ENCODE measurements around the gene RTN4IP1.
A peak's percentile ranks its signal among the peaks of the same experiment; 100 is the strongest.

The RTN4IP1 gene

GRCh38 chr6:106540907-106541306 is 88.4 kb downstream of the RTN4IP1 start:
- no peak for DNase-seq

- DNase-seq = no peak
These were observed 88.9 kb downstream of the RTN4IP1 start for GRCh38 chr6:106540432-106540831.

- DNase-seq = no peak
These were observed 89.4 kb downstream of the RTN4IP1 start for GRCh38 chr6:106539936-106540335.

- DNase-seq = no peak
These were observed 91.2 kb downstream of the RTN4IP1 start for GRCh38 chr6:106538145-106538544.

- DNase-seq = no peak
These were observed 91.6 kb downstream of the RTN4IP1 start for GRCh38 chr6:106537662-106538061.

GRCh38 chr6:106536851-106537250 is 92.4 kb downstream of the RTN4IP1 start:
- peak; percentile 75 for DNase-seq

- DNase-seq = no peak
These were observed 92.9 kb downstream of the RTN4IP1 start for GRCh38 chr6:106536357-106536756.

- no peak for DNase-seq
These were observed 94.3 kb downstream of the RTN4IP1 start for GRCh38 chr6:106535012-106535411.

- peak; percentile 78 for DNase-seq
These were observed 94.7 kb downstream of the RTN4IP1 start for GRCh38 chr6:106534564-106534982.

- DNase-seq = no peak
These were observed 95.3 kb downstream of the RTN4IP1 start for GRCh38 chr6:106534004-106534403.

GRCh38 chr6:106533054-106533453 is 96.2 kb downstream of the RTN4IP1 start:
- no peak for DNase-seq

GRCh38 chr6:106530502-106530901 is 98.8 kb downstream of the RTN4IP1 start:
- no peak for DNase-seq

GRCh38 chr6:106530026-106530425 is 99.3 kb downstream of the RTN4IP1 start:
- no peak for DNase-seq

GRCh38 chr6:106529438-106529837 is 99.9 kb downstream of the RTN4IP1 start:
- no peak for DNase-seq

GRCh38 chr6:106528521-106528920 is 100.8 kb downstream of the RTN4IP1 start:
- DNase-seq = no peak

- no peak for DNase-seq
These were observed 101.3 kb downstream of the RTN4IP1 start for GRCh38 chr6:106527979-106528378.

GRCh38 chr6:106527117-106527516 is 102.2 kb downstream of the RTN4IP1 start:
- DNase-seq = no peak

- DNase-seq = no peak
These were observed 103.4 kb downstream of the RTN4IP1 start for GRCh38 chr6:106525882-106526275.

- peak; percentile 65 for DNase-seq
These were observed 104.0 kb downstream of the RTN4IP1 start for GRCh38 chr6:106525107-106525881.

GRCh38 chr6:106522562-106523250 is 106.6 kb downstream of the RTN4IP1 start:
- DNase-seq = no peak

Measured in activated CD4-positive, alpha-beta T cell treated with anti-CD3 and anti-CD28 coated beads, Interleukin-2, amount 50 U/mL, for 16 hours (primary cell).